HFFc6 (cell line): ENCODE data around the gene CDV3. TPM values are rescaled to one million over a fixed set of nuclear protein-coding genes. Genes with fewer than 3 reads are reported as not detected.

Source experiments
- DNase-seq: peaks from one replicate; pipeline ENCODE4 v3.0.0-alpha.2; 2018
- H3K27ac Mint-ChIP-seq: 2 replicates; pipeline ENCODE4 v1.8.0; 2020; ENCODE audit warnings: mild to moderate bottlenecking, mixed read lengths
- H3K27me3 Mint-ChIP-seq: 2 replicates; pipeline ENCODE4 v1.8.0; 2021; ENCODE audit warnings: mild to moderate bottlenecking, moderate library complexity, mixed read lengths; ENCODE audit not compliant: insufficient read depth
- H3K36me3 Mint-ChIP-seq: 2 replicates; pipeline ENCODE4 v1.8.0; 2021; ENCODE audit warnings: low read depth, mixed read lengths
- H3K4me1 Mint-ChIP-seq: 2 replicates; pipeline ENCODE4 v1.8.0; 2020; ENCODE audit warnings: low read depth, mixed read lengths
- H3K4me3 Mint-ChIP-seq: 2 replicates; pipeline ENCODE4 v1.8.0; 2020; ENCODE audit warnings: mild to moderate bottlenecking, moderate library complexity, mixed read lengths
- H3K9me3 Mint-ChIP-seq: 2 replicates; pipeline ENCODE4 v1.8.0; 2020; ENCODE audit warnings: mild to moderate bottlenecking, mixed read lengths
- CTCF ChIP-seq: fragments of 200-600 bp; sonication (generic); IDR thresholded peaks from 2 replicates; pipeline ENCODE4 v1.5.0; 2021; ENCODE audit warnings: antibody characterized with exemption, mild to moderate bottlenecking
- total RNA-seq, 6 experiments: library from RNA; stranded (reverse); fragmentation: NEBNext Ultra II Directional; extraction: Animal tissue kit (Norgen Biotek cat#: 25700); gene quantifications; 2 replicates in 1 of 6; 3 replicates in 5 of 6; pipeline ENCODE4 v1.2.3, GENCODE V29; 2021

CDV3 gene
- total RNA-seq, 6 experiments from 2014 or later: 163 to 208 (median 184) TPM

GRCh38 chr3:133570139-133570936, 3.1 kb upstream of the CDV3 start:
- Mint-ChIP-seq H3K36me3 (peaks cover 10% of the 10 kb centered on the region), H3K27ac (peak overlapping the region; percentile 93), H3K4me1 (peaks cover 63% of the 10 kb centered on the region), H3K9me3 (no peaks in the 10 kb centered on the region), H3K4me3 (peak overlapping the region; percentile 62), H3K27me3 (peaks cover 2% of the 10 kb centered on the region)
- peak; percentile 68 for DNase-seq
- no peak for TF ChIP-seq CTCF

- Mint-ChIP-seq H3K4me1 (peaks cover 69% of the 10 kb centered on the region), H3K36me3 (peaks cover 16% of the 10 kb centered on the region), H3K27ac (peak overlapping the region; percentile 93), H3K9me3 (no peaks in the 10 kb centered on the region), H3K27me3 (peaks cover 2% of the 10 kb centered on the region), H3K4me3 (peak overlapping the region; percentile 42)
- no peak for TF ChIP-seq CTCF
- DNase-seq: no peak
These were observed 2.6 kb upstream of the CDV3 start for GRCh38 chr3:133570937-133571320.

- Mint-ChIP-seq H3K4me3 (peak overlapping the region; percentile 80), H3K4me1 (peaks cover 79% of the 10 kb centered on the region), H3K27ac (peak overlapping the region; percentile 96), H3K27me3 (peaks cover 2% of the 10 kb centered on the region), H3K9me3 (no peaks in the 10 kb centered on the region), H3K36me3 (peaks cover 27% of the 10 kb centered on the region)
- TF ChIP-seq CTCF: no peak
- DNase-seq: no peak
These were observed 1.1 kb upstream of the CDV3 start for GRCh38 chr3:133572158-133573053.

- no peaks in the 10 kb centered on the region for H3K9me3 Mint-ChIP-seq
- peak overlapping the region; percentile 96 for H3K27ac Mint-ChIP-seq
- peaks cover 79% of the 10 kb centered on the region for H3K4me1 Mint-ChIP-seq
- H3K36me3 Mint-ChIP-seq: peaks cover 32% of the 10 kb centered on the region
- peak; percentile 100 for DNase-seq
- H3K27me3 Mint-ChIP-seq: peaks cover 2% of the 10 kb centered on the region
- peak overlapping the region; percentile 80 for H3K4me3 Mint-ChIP-seq
- peak; percentile 50; the same call in 1 of the 2 replicates for TF ChIP-seq CTCF
These were observed 345 bp upstream of the CDV3 start for GRCh38 chr3:133573054-133573628.

GRCh38 chr3:133574260-133574881, 885 bp downstream of the CDV3 start:
- H3K4me1 Mint-ChIP-seq: peaks cover 77% of the 10 kb centered on the region
- H3K9me3 Mint-ChIP-seq: no peaks in the 10 kb centered on the region
- peaks cover 2% of the 10 kb centered on the region for H3K27me3 Mint-ChIP-seq
- TF ChIP-seq CTCF: peak; percentile 28; the same call in 1 of the 2 replicates
- H3K36me3 Mint-ChIP-seq: peaks cover 37% of the 10 kb centered on the region
- H3K27ac Mint-ChIP-seq: peak overlapping the region; percentile 84
- peak; percentile 64 for DNase-seq
- peak overlapping the region; percentile 95 for H3K4me3 Mint-ChIP-seq
